WTC11 (cell line): Measurements from ENCODE around the gene FGF8. TPM values are rescaled to one million over a fixed set of nuclear protein-coding genes. Genes with fewer than 3 reads are reported as not detected.

Experiments used
- ATAC-seq: fragments of 200-7000 bp; cut with Tn5 transposase; 2 replicates; pipeline ENCODE4 v1.10.0; 2021; ENCODE audit warnings: mild to moderate bottlenecking, moderate library complexity
- CTCF ChIA-PET: fragments of 300-600 bp; sonication (Branson Sonifier 250); formaldehyde crosslinking; loops from one replicate; lab custom pipeline; 2021; ENCODE audit warnings: antibody characterized with exemption; lab: Charles Lee
- POLR2A ChIA-PET: fragments of 350-600 bp; sonication (Branson Sonifier 250); formaldehyde crosslinking; loops from one replicate; lab custom pipeline; 2021; ENCODE audit warnings: antibody characterized with exemption; lab: Charles Lee
- DNase-seq: peaks from one replicate; pipeline ENCODE4 v3.0.0; 2021; ENCODE audit warnings: low spot score
- H3K27ac Mint-ChIP-seq: 2 replicates; pipeline ENCODE4 v1.8.0; 2021; ENCODE audit warnings: mixed read lengths
- H3K27me3 Mint-ChIP-seq: 2 replicates; pipeline ENCODE4 v1.8.0; 2021; ENCODE audit warnings: low read depth, mild to moderate bottlenecking, moderate library complexity, mixed read lengths
- H3K36me3 Mint-ChIP-seq: 2 replicates; pipeline ENCODE4 v1.8.0; 2021; ENCODE audit warnings: mixed read lengths
- H3K4me1 Mint-ChIP-seq: 2 replicates; pipeline ENCODE4 v1.8.0; 2022; ENCODE audit warnings: mixed read lengths
- H3K4me3 Mint-ChIP-seq: 2 replicates; pipeline ENCODE4 v1.8.0; 2021; ENCODE audit warnings: mild to moderate bottlenecking, moderate library complexity, mixed read lengths
- H3K9me3 Mint-ChIP-seq: 2 replicates; pipeline ENCODE4 v1.8.0; 2021; ENCODE audit warnings: mixed read lengths
- ATF1 ChIP-seq: sonication (generic); formaldehyde crosslinking; IDR thresholded peaks from 2 replicates; pipeline ENCODE4 v1.8.1; 2023; ENCODE audit warnings: mild to moderate bottlenecking, moderate library complexity, missing genetic modification reagents
- ATF2 ChIP-seq: sonication (generic); formaldehyde crosslinking; IDR thresholded peaks from 2 replicates; pipeline ENCODE4 v1.8.1; 2022; ENCODE audit warnings: low read depth, missing genetic modification reagents, borderline replicate concordance
- CREM ChIP-seq: sonication (generic); formaldehyde crosslinking; IDR thresholded peaks from 2 replicates; pipeline ENCODE4 v1.8.1; 2022; ENCODE audit warnings: mild to moderate bottlenecking, missing genetic modification reagents, moderate library complexity
- ESRRA ChIP-seq: sonication (generic); formaldehyde crosslinking; IDR thresholded peaks from 2 replicates; pipeline ENCODE4 v1.8.1; 2022; ENCODE audit warnings: mild to moderate bottlenecking, missing genetic modification reagents, borderline replicate concordance
- GABPB1 ChIP-seq: sonication (generic); formaldehyde crosslinking; IDR thresholded peaks from 2 replicates; pipeline ENCODE4 v1.8.1; 2023; ENCODE audit warnings: mild to moderate bottlenecking, missing genetic modification reagents
- JUN ChIP-seq: sonication (generic); formaldehyde crosslinking; IDR thresholded peaks from 2 replicates; pipeline ENCODE4 v1.8.0; 2023; ENCODE audit warnings: mild to moderate bottlenecking, missing genetic modification reagents
- KAT7 ChIP-seq: sonication (generic); formaldehyde crosslinking; IDR thresholded peaks from 2 replicates; pipeline ENCODE4 v1.8.1; 2023; ENCODE audit warnings: missing genetic modification reagents, mild to moderate bottlenecking, borderline replicate concordance
- RELA ChIP-seq: sonication (generic); formaldehyde crosslinking; IDR thresholded peaks from 2 replicates; pipeline ENCODE4 v1.8.1; 2022; ENCODE audit warnings: missing genetic modification reagents, mild to moderate bottlenecking, borderline replicate concordance
- SMAD4 ChIP-seq: sonication (generic); formaldehyde crosslinking; IDR thresholded peaks from 2 replicates; pipeline ENCODE4 v1.8.0; 2022; ENCODE audit warnings: mild to moderate bottlenecking, missing genetic modification reagents
- SOX15 ChIP-seq: fragments of 250-450 bp; sonication (Bioruptor Pico); IDR thresholded peaks from 2 replicates; pipeline ENCODE4 v1.9.0; 2021; ENCODE audit warnings: mild to moderate bottlenecking
- TEAD1 ChIP-seq: sonication (generic); formaldehyde crosslinking; IDR thresholded peaks from 2 replicates; pipeline ENCODE4 v1.8.0; 2022; ENCODE audit warnings: mild to moderate bottlenecking, missing genetic modification reagents
- USF2 ChIP-seq: sonication (generic); formaldehyde crosslinking; IDR thresholded peaks from 2 replicates; pipeline ENCODE4 v1.8.1; 2023; ENCODE audit warnings: mild to moderate bottlenecking, missing genetic modification reagents, moderate library complexity
- ZMAT4 ChIP-seq: fragments of 250-450 bp; sonication (Bioruptor Pico); IDR thresholded peaks from 2 replicates; pipeline ENCODE4 v1.9.0; 2021; ENCODE audit warnings: mild to moderate bottlenecking
- ZNF138 ChIP-seq: sonication (generic); formaldehyde crosslinking; conservative IDR thresholded peaks from 2 replicates; pipeline ENCODE4 v1.8.1; 2022; ENCODE audit warnings: mild to moderate bottlenecking, moderate library complexity, missing genetic modification reagents
- ZNF423 ChIP-seq: fragments of 250-450 bp; sonication (Bioruptor Pico); IDR thresholded peaks from 2 replicates; pipeline ENCODE4 v2.1.2; 2022; ENCODE audit warnings: mild to moderate bottlenecking, moderate library complexity
- ZSCAN18 ChIP-seq: fragments of 250-450 bp; sonication (Bioruptor Pico); IDR thresholded peaks from 2 replicates; pipeline ENCODE4 v2.1.2; 2022; ENCODE audit warnings: mild to moderate bottlenecking, moderate library complexity
- total RNA-seq: library from RNA; stranded (reverse); gene quantifications from 3 replicates; pipeline ENCODE4 v1.2.3, GENCODE V29; 2021
- TF ChIP-seq, protein P1 (sequence below): sonication (generic); formaldehyde crosslinking; IDR thresholded peaks from 2 replicates; pipeline ENCODE4 v1.8.0; 2023; ENCODE audit warnings: missing genetic modification reagents, mild to moderate bottlenecking, borderline replicate concordance
- TF ChIP-seq, protein P2 (sequence below): sonication (generic); formaldehyde crosslinking; IDR thresholded peaks from 2 replicates; pipeline ENCODE4 v1.8.0; 2023; ENCODE audit warnings: mild to moderate bottlenecking, missing genetic modification reagents
- TF ChIP-seq, protein P3 (sequence below): sonication (generic); formaldehyde crosslinking; IDR thresholded peaks from 2 replicates; pipeline ENCODE4 v1.8.0; 2022; ENCODE audit warnings: mild to moderate bottlenecking, missing genetic modification reagents

FGF8 gene
- total RNA-seq, 1 experiment from 2014 or later = 28.9 TPM

GRCh38 chr10:101818872-101819633, 43.1 kb upstream of the FGF8 start:
- Mint-ChIP-seq H3K27me3 (no peaks in the 10 kb centered on the region), H3K4me3 (peak overlapping the region; percentile 88), H3K9me3 (no peaks in the 10 kb centered on the region), H3K4me1 (peaks cover 18% of the 10 kb centered on the region), H3K27ac (peak overlapping the region; percentile 92), H3K36me3 (no peaks in the 10 kb centered on the region)
- ChIA-PET POLR2A (interaction anchor here (0.5 to 3.2 kb wide), 16 partner anchors 10 to 1100 kb away, joined by 3 to 34 read pairs (median 6); partner anchors contain the start of genes ARMH3, DPCD, KCNIP2 and NPM3), CTCF (interaction anchor here (1.0 to 8.4 kb wide), 16 partner anchors 10 to 413 kb away, joined by 3 to 89 read pairs (median 10); partner anchors contain the start of genes KCNIP2 and NPM3)
- no peak for TF ChIP-seq USF2
- ATAC-seq (peak; percentile 36), DNase-seq (peak; percentile 28)

- H3K4me1 Mint-ChIP-seq = peaks cover 26% of the 10 kb centered on the region
- H3K27ac Mint-ChIP-seq = peak within 1 kb of the TSS; percentile 98
- no peaks in the 10 kb centered on the region for H3K9me3 Mint-ChIP-seq
- H3K4me3 Mint-ChIP-seq = peak within 1 kb of the TSS; percentile 88
- POLR2A ChIA-PET = interaction anchor here (0.5 to 3.2 kb wide), 23 partner anchors 10 to 1177 kb away, joined by 3 to 34 read pairs (median 5); partner anchors contain the start of genes ARMH3, DPCD, KCNIP2 and NPM3
- CTCF ChIA-PET = interaction anchor here (0.7 to 8.4 kb wide), 16 partner anchors 11 to 517 kb away, joined by 3 to 89 read pairs (median 8); partner anchors contain the start of genes KCNIP2 and NPM3
- H3K27me3 Mint-ChIP-seq = no peaks in the 10 kb centered on the region
- H3K36me3 Mint-ChIP-seq = peaks cover 2% of the 10 kb centered on the region
- DNase-seq (peak; percentile 98), ATAC-seq (peak; percentile 91)
- TF ChIP-seq ESRRA (CRISPR knock-in tag) (no peak), JUN (CRISPR knock-in tag) (no peak), KAT7 (CRISPR knock-in tag) (no peak), ATF2 (no peak), SMAD4 (no peak), ATF1 (CRISPR knock-in tag) (no peak), GABPB1 (CRISPR knock-in tag) (0 out of 2 replicates have a peak, but pooled peaks have one; percentile 25), ZSCAN18 (CRISPR knock-in tag) (no peak), TEAD1 (CRISPR knock-in tag) (peak; percentile 55; the same call in 1 of the 2 replicates), ZNF138 (CRISPR knock-in tag) (no peak), CREM (CRISPR knock-in tag) (peak; percentile 44; the same call in 1 of the 2 replicates), SOX15 (CRISPR knock-in tag) (no peak), RELA (CRISPR knock-in tag) (no peak), ZMAT4 (no peak), ZNF423 (no peak)
- TF ChIP-seq, protein P1, sequence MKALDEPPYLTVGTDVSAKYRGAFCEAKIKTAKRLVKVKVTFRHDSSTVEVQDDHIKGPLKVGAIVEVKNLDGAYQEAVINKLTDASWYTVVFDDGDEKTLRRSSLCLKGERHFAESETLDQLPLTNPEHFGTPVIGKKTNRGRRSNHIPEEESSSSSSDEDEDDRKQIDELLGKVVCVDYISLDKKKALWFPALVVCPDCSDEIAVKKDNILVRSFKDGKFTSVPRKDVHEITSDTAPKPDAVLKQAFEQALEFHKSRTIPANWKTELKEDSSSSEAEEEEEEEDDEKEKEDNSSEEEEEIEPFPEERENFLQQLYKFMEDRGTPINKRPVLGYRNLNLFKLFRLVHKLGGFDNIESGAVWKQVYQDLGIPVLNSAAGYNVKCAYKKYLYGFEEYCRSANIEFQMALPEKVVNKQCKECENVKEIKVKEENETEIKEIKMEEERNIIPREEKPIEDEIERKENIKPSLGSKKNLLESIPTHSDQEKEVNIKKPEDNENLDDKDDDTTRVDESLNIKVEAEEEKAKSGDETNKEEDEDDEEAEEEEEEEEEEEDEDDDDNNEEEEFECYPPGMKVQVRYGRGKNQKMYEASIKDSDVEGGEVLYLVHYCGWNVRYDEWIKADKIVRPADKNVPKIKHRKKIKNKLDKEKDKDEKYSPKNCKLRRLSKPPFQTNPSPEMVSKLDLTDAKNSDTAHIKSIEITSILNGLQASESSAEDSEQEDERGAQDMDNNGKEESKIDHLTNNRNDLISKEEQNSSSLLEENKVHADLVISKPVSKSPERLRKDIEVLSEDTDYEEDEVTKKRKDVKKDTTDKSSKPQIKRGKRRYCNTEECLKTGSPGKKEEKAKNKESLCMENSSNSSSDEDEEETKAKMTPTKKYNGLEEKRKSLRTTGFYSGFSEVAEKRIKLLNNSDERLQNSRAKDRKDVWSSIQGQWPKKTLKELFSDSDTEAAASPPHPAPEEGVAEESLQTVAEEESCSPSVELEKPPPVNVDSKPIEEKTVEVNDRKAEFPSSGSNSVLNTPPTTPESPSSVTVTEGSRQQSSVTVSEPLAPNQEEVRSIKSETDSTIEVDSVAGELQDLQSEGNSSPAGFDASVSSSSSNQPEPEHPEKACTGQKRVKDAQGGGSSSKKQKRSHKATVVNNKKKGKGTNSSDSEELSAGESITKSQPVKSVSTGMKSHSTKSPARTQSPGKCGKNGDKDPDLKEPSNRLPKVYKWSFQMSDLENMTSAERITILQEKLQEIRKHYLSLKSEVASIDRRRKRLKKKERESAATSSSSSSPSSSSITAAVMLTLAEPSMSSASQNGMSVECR (CRISPR knock-in tag) = peak; percentile 59; the same call in 1 of the 2 replicates
- TF ChIP-seq, protein P2, sequence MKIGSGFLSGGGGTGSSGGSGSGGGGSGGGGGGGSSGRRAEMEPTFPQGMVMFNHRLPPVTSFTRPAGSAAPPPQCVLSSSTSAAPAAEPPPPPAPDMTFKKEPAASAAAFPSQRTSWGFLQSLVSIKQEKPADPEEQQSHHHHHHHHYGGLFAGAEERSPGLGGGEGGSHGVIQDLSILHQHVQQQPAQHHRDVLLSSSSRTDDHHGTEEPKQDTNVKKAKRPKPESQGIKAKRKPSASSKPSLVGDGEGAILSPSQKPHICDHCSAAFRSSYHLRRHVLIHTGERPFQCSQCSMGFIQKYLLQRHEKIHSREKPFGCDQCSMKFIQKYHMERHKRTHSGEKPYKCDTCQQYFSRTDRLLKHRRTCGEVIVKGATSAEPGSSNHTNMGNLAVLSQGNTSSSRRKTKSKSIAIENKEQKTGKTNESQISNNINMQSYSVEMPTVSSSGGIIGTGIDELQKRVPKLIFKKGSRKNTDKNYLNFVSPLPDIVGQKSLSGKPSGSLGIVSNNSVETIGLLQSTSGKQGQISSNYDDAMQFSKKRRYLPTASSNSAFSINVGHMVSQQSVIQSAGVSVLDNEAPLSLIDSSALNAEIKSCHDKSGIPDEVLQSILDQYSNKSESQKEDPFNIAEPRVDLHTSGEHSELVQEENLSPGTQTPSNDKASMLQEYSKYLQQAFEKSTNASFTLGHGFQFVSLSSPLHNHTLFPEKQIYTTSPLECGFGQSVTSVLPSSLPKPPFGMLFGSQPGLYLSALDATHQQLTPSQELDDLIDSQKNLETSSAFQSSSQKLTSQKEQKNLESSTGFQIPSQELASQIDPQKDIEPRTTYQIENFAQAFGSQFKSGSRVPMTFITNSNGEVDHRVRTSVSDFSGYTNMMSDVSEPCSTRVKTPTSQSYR = peak; percentile 98; the same call in 1 of the 2 replicates
- TF ChIP-seq, protein P3, sequence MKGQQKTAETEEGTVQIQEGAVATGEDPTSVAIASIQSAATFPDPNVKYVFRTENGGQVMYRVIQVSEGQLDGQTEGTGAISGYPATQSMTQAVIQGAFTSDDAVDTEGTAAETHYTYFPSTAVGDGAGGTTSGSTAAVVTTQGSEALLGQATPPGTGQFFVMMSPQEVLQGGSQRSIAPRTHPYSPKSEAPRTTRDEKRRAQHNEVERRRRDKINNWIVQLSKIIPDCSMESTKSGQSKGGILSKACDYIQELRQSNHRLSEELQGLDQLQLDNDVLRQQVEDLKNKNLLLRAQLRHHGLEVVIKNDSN = 0 out of 2 replicates have a peak, but pooled peaks have one; percentile 52
Measured at GRCh38 chr10:101818119-101818871, 42.4 kb upstream of the FGF8 start, which contains the start of gene OGA. OGA (minus strand) TSS chr10:101818444; CDS start chr10:101818022, 422 bp downstream.
